AG20443 (cell line): ENCODE measurements around the gene GRID2IP.
A peak's percentile ranks its signal among the peaks of the same experiment; 100 is the strongest.

ENCODE experiments used
- DNase-seq: peaks from one replicate; pipeline ENCODE4 v3.0.0; 2012; ENCODE audit warnings: low spot score, mixed read lengths

The GRID2IP gene

GRCh38 chr7:6447581-6448199, 103.6 kb downstream of the GRID2IP start, which contains the start of gene DAGLB:
DAGLB (minus strand) TSS chr7:6447954; CDS start chr7:6447842, 112 bp downstream.
- peak; percentile 99 for DNase-seq
